ENCODE data around the gene IKBIP.

DNA sequence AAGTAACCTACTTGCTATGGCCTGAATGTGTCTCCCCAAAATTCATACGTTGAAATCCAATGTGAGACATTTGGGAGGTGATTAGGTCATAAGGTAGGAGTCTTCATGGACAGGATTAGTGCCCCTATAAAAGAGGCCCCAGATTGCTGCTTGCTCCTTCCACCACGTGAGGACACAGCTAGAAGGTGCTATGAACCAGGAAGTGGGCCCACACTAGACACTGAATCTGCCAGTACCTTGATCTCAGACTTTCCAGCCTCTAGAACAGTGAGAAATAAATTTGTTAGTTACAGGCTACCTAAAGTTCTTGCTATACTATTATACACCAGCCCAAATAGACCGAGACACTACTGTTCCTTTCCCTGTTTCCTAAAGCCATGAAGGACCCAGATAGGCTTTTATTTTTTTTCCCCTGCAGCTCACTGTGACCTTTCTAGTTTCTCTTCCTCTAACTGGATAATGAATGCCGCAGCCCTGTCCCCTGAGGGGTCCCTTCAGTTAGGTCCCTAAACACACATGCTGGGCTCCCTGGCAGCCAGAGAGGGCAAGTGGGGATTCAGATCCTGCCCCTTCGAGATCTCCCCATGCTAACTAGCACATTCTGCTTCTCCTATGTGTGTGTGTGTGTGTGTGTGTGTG is 31.8 kb downstream of the IKBIP start:
- no peak for TF ChIP-seq POLR2A (IDR thresholded peaks at IDR 0.05; ENCODE audit: low read depth, low read length)
- TF ChIP-seq POLR2AphosphoS5 (IDR thresholded peaks at IDR 0.05; ENCODE audit: low read depth, low read length), result no peak
- no peak for TF ChIP-seq TAF1 (IDR thresholded peaks at IDR 0.05; ENCODE audit: borderline replicate concordance, low read depth, low read length)
